Activated CD8-positive, alpha-beta T cell treated with anti-CD3 and anti-CD28 coated beads, Interleukin-2, amount 10 ng/mL, durations not matched to agents 7 days and 5 days (primary cell): ENCODE measurements around the gene NDUFB8. TPM values are rescaled to one million over a fixed set of nuclear protein-coding genes. Genes with fewer than 3 reads are reported as not detected.

Source experiments
- ATAC-seq: fragments of 150-1000 bp; cut with Tn5 transposase; one replicate; pipeline ENCODE4 v1.10.0; 2021; ENCODE audit warnings: moderate library complexity
- CTCF ChIA-PET: fragments of 350-600 bp; sonication (Branson Sonifier 250); formaldehyde crosslinking; loops from one replicate; lab custom pipeline; 2021; ENCODE audit warnings: antibody characterized with exemption; lab: Charles Lee
- POLR2A ChIA-PET: fragments of 350-600 bp; sonication (Branson Sonifier 250); formaldehyde crosslinking; loops from one replicate; lab custom pipeline; 2021; ENCODE audit warnings: antibody characterized with exemption; lab: Charles Lee
- DNase-seq: peaks from one replicate; pipeline ENCODE4 v3.0.0-alpha.2; 2020
- H3K27ac Mint-ChIP-seq: one replicate; pipeline ENCODE4 v1.8.0; 2021; ENCODE audit warnings: mild to moderate bottlenecking, mixed read lengths
- H3K27me3 Mint-ChIP-seq: one replicate; pipeline ENCODE4 v1.8.0; 2021; ENCODE audit warnings: low read depth, mixed read lengths
- H3K36me3 Mint-ChIP-seq: one replicate; pipeline ENCODE4 v1.8.0; 2021; ENCODE audit warnings: low read depth, mixed read lengths
- H3K4me1 Mint-ChIP-seq: one replicate; pipeline ENCODE4 v1.8.0; 2021; ENCODE audit warnings: low read depth, mixed read lengths
- H3K4me3 Mint-ChIP-seq: one replicate; pipeline ENCODE4 v1.8.0; 2021; ENCODE audit warnings: mild to moderate bottlenecking, mixed read lengths
- H3K9me3 Mint-ChIP-seq: one replicate; pipeline ENCODE4 v1.8.0; 2022; ENCODE audit warnings: mixed read lengths; ENCODE audit not compliant: insufficient read depth
- total RNA-seq, 2 experiments: library from RNA; stranded (reverse); gene quantifications; one replicate each; pipeline ENCODE4 v1.2.3, GENCODE V29; 2021

NDUFB8 gene
- total RNA-seq, 2 experiments from 2014 or later: 290 to 293 TPM

DNA sequence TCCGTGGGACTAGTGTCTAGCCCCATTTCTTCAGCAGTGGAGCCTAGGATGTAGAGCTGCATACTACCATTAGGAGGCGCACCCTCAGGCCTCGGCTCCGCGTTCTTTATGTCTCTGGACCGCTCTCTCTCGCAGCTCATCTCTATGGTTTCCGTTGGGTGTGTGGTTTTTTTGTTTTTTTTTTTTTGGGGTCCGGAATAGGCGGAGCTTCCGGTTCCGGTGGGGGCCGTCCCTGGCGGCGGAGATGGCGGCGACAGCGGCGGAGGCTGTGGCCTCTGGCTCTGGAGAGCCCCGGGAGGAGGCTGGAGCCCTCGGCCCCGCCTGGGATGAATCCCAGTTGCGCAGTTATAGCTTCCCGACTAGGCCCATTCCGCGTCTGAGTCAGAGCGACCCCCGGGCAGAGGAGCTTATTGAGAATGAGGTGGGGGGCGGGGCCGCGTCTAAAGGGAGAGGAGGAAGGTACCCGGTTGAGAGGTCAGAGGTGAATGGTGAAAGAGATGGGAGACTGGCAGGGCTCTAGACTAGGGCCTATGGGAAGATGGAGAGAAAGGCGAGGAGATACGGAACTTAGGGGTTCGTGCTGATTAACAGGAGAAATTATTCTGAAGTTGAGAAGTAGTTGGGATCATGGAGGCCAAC, 6.2 kb upstream of the NDUFB8 start, which contains the start of gene HIF1AN:
Gene HIF1AN (plus strand): TSS at position 229 of the 639 bp plus-strand sequence. CDS start 16 bp downstream, at position 245.
- no peaks in the 10 kb centered on the region for H3K27me3 Mint-ChIP-seq
- no peaks in the 10 kb centered on the region for H3K9me3 Mint-ChIP-seq
- DNase-seq (peak; percentile 94), ATAC-seq (peak; percentile 98)
- H3K4me1 Mint-ChIP-seq: peaks cover 14% of the 10 kb centered on the region
- no peak within 1 kb of the TSS for H3K4me3 Mint-ChIP-seq
- ChIA-PET CTCF (interaction anchor here (0.8 to 5.5 kb wide), 16 partner anchors 9 to 192 kb away, joined by 3 to 55 read pairs (median 6); partner anchors contain the start of gene SCD), POLR2A (interaction anchor here (0.6 to 4.0 kb wide), 15 partner anchors 9 to 1858 kb away, joined by 3 to 41 read pairs (median 4); no protein-coding TSS in a partner anchor)
- peak within 1 kb of the TSS; percentile 21 for H3K27ac Mint-ChIP-seq
- peaks cover 34% of the 10 kb centered on the region for H3K36me3 Mint-ChIP-seq

DNA sequence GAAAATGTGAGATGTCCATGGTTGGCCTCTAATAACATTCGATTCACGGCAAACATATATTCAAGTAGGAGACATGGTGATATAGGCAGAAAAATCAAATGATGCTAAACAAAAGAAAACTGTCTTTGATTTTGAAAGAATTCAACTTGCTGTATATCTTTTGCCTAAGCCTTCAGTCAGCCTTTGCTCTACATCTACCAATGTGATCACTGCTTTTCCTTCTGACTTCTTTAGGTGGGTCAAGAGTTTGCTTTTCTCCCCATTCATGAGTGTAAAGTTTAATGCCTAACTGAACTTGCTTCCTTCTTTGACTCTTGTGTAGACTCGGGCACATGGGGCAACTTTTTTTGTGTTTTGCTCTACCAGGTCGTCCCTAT, 5.7 kb upstream of the NDUFB8 start:
- ChIA-PET POLR2A (interaction anchor here (0.6 to 4.0 kb wide), 15 partner anchors 9 to 1859 kb away, joined by 3 to 41 read pairs (median 4); no protein-coding TSS in a partner anchor), CTCF (interaction anchor here (0.8 to 5.5 kb wide), 16 partner anchors 8 to 191 kb away, joined by 3 to 55 read pairs (median 7); partner anchors contain the start of gene SCD)
- DNase-seq (no peak), ATAC-seq (peak; percentile 17)
- Mint-ChIP-seq H3K36me3 (peaks cover 29% of the 10 kb centered on the region), H3K27ac (no peak overlapping the region), H3K4me1 (peaks cover 14% of the 10 kb centered on the region), H3K27me3 (no peaks in the 10 kb centered on the region), H3K4me3 (no peak overlapping the region), H3K9me3 (no peaks in the 10 kb centered on the region)

DNA sequence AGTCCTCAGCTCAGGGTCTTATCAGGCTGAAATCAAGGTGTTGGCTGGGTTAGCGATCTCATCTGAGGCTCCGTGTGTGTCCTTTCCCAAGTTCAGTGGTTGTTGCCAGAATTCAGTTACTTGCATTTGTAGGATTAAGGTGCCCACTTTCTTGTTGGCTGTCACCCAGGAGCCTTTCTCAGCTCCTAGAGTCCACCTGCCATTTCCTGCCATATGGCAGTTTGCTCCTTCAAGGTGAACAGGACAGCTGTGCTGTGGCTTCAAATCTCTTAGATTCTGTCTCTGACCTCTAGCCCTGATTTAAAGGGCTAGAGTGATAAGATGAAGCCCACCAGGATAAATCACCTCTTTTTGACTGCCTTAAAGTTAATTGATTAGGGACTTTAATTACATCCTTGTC, 5.1 kb upstream of the NDUFB8 start:
- DNase-seq (no peak), ATAC-seq (no peak)
- Mint-ChIP-seq H3K4me1 (peaks cover 20% of the 10 kb centered on the region), H3K27ac (peak overlapping the region; percentile 20), H3K36me3 (peaks cover 28% of the 10 kb centered on the region), H3K9me3 (no peaks in the 10 kb centered on the region), H3K4me3 (no peak overlapping the region), H3K27me3 (no peaks in the 10 kb centered on the region)
- CTCF ChIA-PET: interaction anchor here (0.8 to 5.5 kb wide), 15 partner anchors 8 to 482 kb away, joined by 3 to 55 read pairs (median 7); no protein-coding TSS in a partner anchor
- POLR2A ChIA-PET: interaction anchor here (0.5 to 4.0 kb wide), 5 partner anchors 24 to 1159 kb away, joined by 3 to 41 read pairs (median 3); no protein-coding TSS in a partner anchor

DNA sequence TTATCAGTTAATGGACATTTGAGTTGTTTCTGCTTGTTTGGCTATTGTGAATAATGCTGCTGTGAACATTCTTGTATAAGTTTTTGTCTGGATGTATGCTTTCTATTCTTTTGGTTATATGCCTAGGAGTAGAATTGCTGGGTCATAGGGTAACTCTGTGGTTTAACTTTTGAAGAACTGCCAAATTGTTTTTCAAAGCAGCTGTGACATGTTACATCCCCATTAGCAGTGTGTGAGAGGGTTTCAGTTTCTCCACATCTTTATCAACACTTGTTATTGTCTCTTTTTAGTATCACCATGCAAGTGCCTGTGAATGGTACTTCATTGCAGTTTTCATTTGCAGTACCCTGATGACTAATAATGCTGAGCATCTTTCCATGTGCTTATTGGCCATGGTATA, 2.1 kb upstream of the NDUFB8 start:
- no peaks in the 10 kb centered on the region for H3K27me3 Mint-ChIP-seq
- no peaks in the 10 kb centered on the region for H3K9me3 Mint-ChIP-seq
- H3K36me3 Mint-ChIP-seq: peaks cover 22% of the 10 kb centered on the region
- ChIA-PET CTCF (interaction anchor here (2.9 kb wide), 1 partner anchor 50 kb away, joined by 10 read pairs; no protein-coding TSS in a partner anchor), POLR2A (no interaction called here)
- no peak overlapping the region for H3K4me3 Mint-ChIP-seq
- H3K4me1 Mint-ChIP-seq: peaks cover 35% of the 10 kb centered on the region
- H3K27ac Mint-ChIP-seq: no peak overlapping the region
- DNase-seq: no peak
- ATAC-seq: no peak

DNA sequence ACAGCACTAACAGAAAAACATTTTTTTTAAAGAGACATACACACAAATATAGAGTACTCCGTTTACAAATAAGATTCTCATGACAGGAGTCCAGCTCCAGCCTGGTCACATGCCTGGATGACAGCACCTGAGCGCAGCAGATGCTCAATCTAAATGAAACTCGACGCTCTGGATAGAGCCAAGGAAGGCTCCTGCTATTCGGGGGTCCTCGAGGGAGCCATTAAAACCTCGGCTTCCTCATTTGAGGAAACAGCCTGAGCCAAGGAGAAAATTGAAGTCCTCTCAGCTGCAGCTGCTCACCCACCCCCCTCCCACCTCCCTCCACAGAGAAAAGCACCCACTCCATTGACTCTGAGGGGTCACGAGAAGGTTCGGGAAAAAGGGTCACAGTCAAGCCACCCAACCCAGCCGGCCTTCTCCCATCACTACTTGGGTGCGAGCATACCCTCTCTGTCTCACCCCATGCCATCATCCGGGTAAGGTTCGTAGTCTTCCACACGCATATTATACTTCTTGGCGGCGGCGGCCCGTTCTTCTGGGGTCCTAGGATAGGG, 673 bp downstream of the NDUFB8 start:
- H3K4me1 Mint-ChIP-seq: peaks cover 45% of the 10 kb centered on the region
- no peaks in the 10 kb centered on the region for H3K9me3 Mint-ChIP-seq
- H3K36me3 Mint-ChIP-seq: peaks cover 44% of the 10 kb centered on the region
- ATAC-seq: no peak
- peak overlapping the region; percentile 100 for H3K4me3 Mint-ChIP-seq
- peak overlapping the region; percentile 99 for H3K27ac Mint-ChIP-seq
- H3K27me3 Mint-ChIP-seq: no peaks in the 10 kb centered on the region
- CTCF ChIA-PET: interaction anchor here (1.8 to 7.2 kb wide), 6 partner anchors 11 to 95 kb away, joined by 5 to 60 read pairs (median 24); partner anchors contain the start of gene SEC31B
- DNase-seq: no peak
- POLR2A ChIA-PET: interaction anchor here (1.0 to 3.3 kb wide), 4 partner anchors 10 to 46 kb away, joined by 3 to 19 read pairs (median 6); no protein-coding TSS in a partner anchor

DNA sequence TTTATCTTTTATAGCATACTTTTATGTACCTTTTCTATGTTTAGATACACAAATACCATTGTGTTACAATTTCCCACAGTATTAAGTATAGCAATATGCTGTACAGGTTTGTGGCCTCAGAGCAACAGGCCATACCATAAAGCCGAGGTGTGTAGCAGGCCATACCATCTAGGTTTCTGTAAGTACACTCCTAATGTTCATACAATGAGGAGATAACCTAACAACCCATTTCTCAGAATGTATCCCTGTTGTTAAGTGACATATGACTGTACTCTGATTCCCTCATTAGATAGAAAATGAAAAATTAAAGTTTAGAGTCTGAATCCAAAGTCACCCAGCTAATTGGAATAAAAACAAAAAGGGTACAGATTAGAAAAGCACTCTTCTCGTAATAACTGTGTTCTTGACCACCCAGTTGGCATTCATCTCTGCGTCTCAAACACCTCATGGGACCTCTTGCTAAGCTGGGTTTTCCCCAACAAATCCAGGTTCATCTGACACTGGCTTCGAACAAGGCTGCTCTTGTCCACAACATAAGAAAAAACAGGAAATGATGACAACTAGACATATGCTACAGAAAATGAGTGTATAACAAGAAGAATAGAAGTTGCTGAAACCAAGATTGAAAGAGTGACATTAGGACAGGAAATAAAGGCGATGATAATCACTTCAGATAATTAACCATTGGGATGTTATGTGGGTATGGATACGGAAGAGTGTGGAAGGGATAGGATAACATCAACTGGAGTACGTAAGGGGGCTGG, 1.4 kb downstream of the NDUFB8 start:
- H3K27ac Mint-ChIP-seq: peak overlapping the region; percentile 99
- H3K4me3 Mint-ChIP-seq: peak overlapping the region; percentile 100
- no peaks in the 10 kb centered on the region for H3K9me3 Mint-ChIP-seq
- no peak for DNase-seq
- CTCF ChIA-PET: interaction anchor here (1.8 to 7.2 kb wide), 6 partner anchors 7 to 94 kb away, joined by 5 to 60 read pairs (median 24); partner anchors contain the start of genes HIF1AN and SEC31B
- no peak for ATAC-seq
- POLR2A ChIA-PET: interaction anchor here (1.0 to 3.3 kb wide), 5 partner anchors 10 to 155 kb away, joined by 3 to 19 read pairs (median 4); no protein-coding TSS in a partner anchor
- peaks cover 51% of the 10 kb centered on the region for H3K36me3 Mint-ChIP-seq
- peaks cover 48% of the 10 kb centered on the region for H3K4me1 Mint-ChIP-seq
- H3K27me3 Mint-ChIP-seq: no peaks in the 10 kb centered on the region

DNA sequence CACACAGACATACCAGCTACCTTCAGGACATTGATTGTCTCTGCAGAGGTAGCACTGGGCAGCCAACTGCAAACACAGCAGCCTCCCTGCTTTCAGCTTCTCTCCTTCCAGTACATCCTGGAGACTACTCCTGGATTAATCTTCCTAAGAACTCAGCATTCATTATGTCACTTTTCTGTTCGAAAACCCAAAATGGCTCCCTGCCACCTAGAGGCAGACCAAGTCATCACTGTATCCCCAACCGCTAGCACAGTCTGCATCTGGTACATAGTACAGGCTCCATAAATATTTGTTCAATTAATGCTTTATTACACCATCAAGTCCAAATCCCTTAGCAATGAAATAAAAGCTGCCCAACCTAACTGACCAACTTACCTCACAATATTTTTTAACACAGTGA, 5.0 kb downstream of the NDUFB8 start:
- Mint-ChIP-seq H3K27ac (no peak overlapping the region), H3K36me3 (peaks cover 59% of the 10 kb centered on the region), H3K4me1 (peaks cover 31% of the 10 kb centered on the region), H3K9me3 (no peaks in the 10 kb centered on the region), H3K4me3 (no peak overlapping the region), H3K27me3 (no peaks in the 10 kb centered on the region)
- ChIA-PET POLR2A (interaction anchor here (1.0 to 2.0 kb wide), 4 partner anchors 11 to 197 kb away, joined by 3 to 8 read pairs (median 4); partner anchors contain the start of gene HIF1AN), CTCF (interaction anchor here (1.2 to 7.2 kb wide), 8 partner anchors 10 to 197 kb away, joined by 3 to 35 read pairs (median 16); partner anchors contain the start of gene HIF1AN)
- ATAC-seq (no peak), DNase-seq (no peak)

DNA sequence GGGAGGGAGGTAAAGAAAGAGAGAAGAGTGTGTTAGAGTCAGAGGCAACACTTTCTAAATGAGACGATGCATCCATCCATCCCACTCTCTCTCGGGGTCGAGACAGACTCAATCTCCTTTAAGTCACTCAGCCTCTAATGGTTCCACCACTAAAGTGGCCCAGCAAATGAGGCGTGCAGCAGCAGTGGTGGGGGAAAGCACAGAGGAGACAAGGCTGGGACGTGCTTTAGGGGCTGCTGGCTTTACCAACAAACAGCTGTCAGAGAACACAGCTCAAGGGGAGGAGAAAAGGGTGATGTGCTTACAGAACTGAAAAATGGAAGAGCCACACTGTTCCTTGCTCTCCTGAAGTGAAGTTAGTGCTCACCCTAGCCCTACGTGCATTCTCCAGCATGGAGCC, 5.5 kb downstream of the NDUFB8 start:
- ChIA-PET CTCF (interaction anchor here (1.2 to 7.2 kb wide), 8 partner anchors 10 to 197 kb away, joined by 3 to 35 read pairs (median 16); partner anchors contain the start of gene HIF1AN), POLR2A (interaction anchor here (1.0 to 2.0 kb wide), 3 partner anchors 12 to 197 kb away, joined by 3 to 8 read pairs (median 6); partner anchors contain the start of gene HIF1AN)
- peak overlapping the region; percentile 55 for H3K27ac Mint-ChIP-seq
- no peaks in the 10 kb centered on the region for H3K27me3 Mint-ChIP-seq
- no peaks in the 10 kb centered on the region for H3K9me3 Mint-ChIP-seq
- no peak for ATAC-seq
- no peak overlapping the region for H3K4me3 Mint-ChIP-seq
- H3K4me1 Mint-ChIP-seq: peaks cover 31% of the 10 kb centered on the region
- DNase-seq: no peak
- peaks cover 59% of the 10 kb centered on the region for H3K36me3 Mint-ChIP-seq

DNA sequence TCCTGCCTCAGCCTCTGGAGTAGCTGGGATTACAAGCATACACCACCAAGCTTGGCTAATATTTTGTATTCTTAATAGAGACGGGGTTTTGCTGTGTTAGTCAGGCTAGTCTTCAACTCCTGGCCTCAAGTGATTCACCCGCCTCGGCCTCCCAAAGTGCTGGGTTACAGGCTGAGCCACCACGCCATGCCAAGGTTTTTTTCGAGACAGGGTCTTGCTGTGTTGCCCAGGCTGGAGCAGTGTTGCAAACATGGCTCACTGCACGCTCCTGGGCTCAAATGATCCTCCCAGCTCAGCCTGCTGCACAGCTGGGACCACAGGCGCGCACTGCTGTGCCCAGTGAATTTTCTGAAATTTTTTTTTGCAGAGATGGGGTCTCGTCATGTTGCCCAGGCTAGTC, 6.7 kb downstream of the NDUFB8 start:
- no peak overlapping the region for H3K27ac Mint-ChIP-seq
- CTCF ChIA-PET: interaction anchor here (1.1 to 10.2 kb wide), 7 partner anchors 9 to 186 kb away, joined by 3 to 146 read pairs (median 4); no protein-coding TSS in a partner anchor
- no peaks in the 10 kb centered on the region for H3K27me3 Mint-ChIP-seq
- H3K4me3 Mint-ChIP-seq: no peak overlapping the region
- no peak for ATAC-seq
- POLR2A ChIA-PET: interaction anchor here (0.8 to 2.1 kb wide), 3 partner anchors 13 to 16 kb away, joined by 3 to 5 read pairs (median 5); partner anchors contain the start of gene HIF1AN
- no peak for DNase-seq
- no peaks in the 10 kb centered on the region for H3K9me3 Mint-ChIP-seq
- H3K36me3 Mint-ChIP-seq: peaks cover 53% of the 10 kb centered on the region
- peaks cover 36% of the 10 kb centered on the region for H3K4me1 Mint-ChIP-seq

DNA sequence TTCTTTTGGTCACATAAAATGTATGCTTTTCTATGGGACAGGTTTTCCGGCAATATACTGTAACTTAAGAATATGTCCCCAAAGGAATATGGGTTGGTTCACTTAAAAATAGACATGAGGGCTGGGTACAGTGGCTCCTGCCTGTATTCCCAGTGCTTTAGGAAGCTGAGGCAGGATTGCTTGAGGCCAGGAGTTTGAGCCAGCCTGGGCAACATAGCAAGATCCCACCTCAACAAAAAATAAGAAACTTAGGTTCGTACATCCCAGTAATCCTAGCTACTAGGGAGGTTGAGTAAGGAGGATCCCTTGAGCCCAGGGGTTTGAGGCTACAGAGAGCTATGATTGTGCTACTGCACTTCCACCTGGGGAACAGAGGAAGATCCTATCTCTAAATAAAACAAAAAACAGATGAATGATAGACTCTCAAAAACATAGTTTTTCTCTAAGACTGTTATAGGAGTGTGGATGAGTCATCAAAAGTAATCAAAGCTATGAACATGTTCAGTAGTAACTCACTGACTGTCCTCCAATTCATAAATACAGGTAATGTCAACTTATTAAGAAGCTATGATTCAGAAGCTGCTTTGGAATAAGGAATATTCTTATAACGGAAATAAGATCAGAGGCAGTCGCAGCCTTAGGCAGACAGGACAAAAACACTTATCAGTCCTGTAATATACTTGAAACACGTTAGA, 7.4 kb downstream of the NDUFB8 start:
- DNase-seq (no peak), ATAC-seq (no peak)
- Mint-ChIP-seq H3K4me3 (no peak overlapping the region), H3K27me3 (no peaks in the 10 kb centered on the region), H3K36me3 (peaks cover 55% of the 10 kb centered on the region), H3K9me3 (no peaks in the 10 kb centered on the region), H3K4me1 (peaks cover 36% of the 10 kb centered on the region), H3K27ac (no peak overlapping the region)
- ChIA-PET CTCF (interaction anchor here (1.1 to 10.2 kb wide), 7 partner anchors 8 to 185 kb away, joined by 3 to 146 read pairs (median 4); no protein-coding TSS in a partner anchor), POLR2A (interaction anchor here (0.8 to 2.1 kb wide), 3 partner anchors 13 to 15 kb away, joined by 3 to 5 read pairs (median 5); partner anchors contain the start of gene HIF1AN)
